ENCODE results near the gene SYTL2. TPM values are rescaled to one million over a fixed set of nuclear protein-coding genes. Genes with fewer than 3 reads are reported as not detected.

SYTL2 gene
- total and polyA plus RNA-seq, 2 experiments from 2014 or later: 3.4 to 7.2 TPM

DNA sequence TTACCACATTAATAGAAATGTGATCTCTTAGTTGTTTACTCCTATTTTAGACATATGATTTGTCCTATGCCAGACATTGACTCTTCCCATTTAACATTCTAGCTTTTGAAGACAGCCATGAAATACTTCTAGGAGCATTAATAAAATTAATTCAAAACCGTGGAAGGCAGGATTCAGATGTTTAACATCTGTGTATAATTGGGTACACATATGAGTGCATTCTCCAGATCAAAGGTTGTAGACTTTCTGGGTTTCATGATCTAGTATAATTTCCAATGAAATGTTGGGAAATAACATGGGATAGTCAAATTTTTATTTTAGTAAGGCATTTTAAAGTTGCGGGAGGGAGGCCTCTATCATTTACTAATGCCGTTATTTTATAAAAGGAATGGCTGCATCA, 89.8 kb downstream of the SYTL2 start:
- Histone ChIP-seq H2AFZ (no peak overlapping the region), H3K36me3 (ENCODE audit: insufficient read depth) (no peaks in the 10 kb centered on the region), H4K20me1 (replicated peaks; ENCODE audit: insufficient read depth) (no peaks in the 10 kb centered on the region), H3K79me2 (replicated peaks; ENCODE audit: insufficient read depth) (no peaks in the 10 kb centered on the region), H3K4me2 (no peak overlapping the region), H3K4me3 (no peak overlapping the region), H3K27me3 (ENCODE audit: insufficient read depth) (no peaks in the 10 kb centered on the region), H3K4me1 (ENCODE audit: insufficient read depth) (peaks cover 35% of the 10 kb centered on the region), H3K27ac (ENCODE audit: low read depth) (peak overlapping the region; percentile 98; the same call in 1 of the 2 replicates), H3K9me2 (ENCODE audit: insufficient read depth) (peaks cover 13% of the 10 kb centered on the region), H3F3A (replicated peaks; ENCODE audit: low read depth) (no peaks in the 10 kb centered on the region)
- peaks cover 5% of the 10 kb centered on the region for H3K27me3 Mint-ChIP-seq (ENCODE audit: insufficient read depth, low read depth, poor library complexity)
- DNase-seq (ENCODE audit: low spot score): no peak
- peaks cover 55% of the 10 kb centered on the region; the same call in 2 of the 3 replicates for H3K4me1 Mint-ChIP-seq
- H3K4me3 Mint-ChIP-seq: no peak overlapping the region
- no peaks in the 10 kb centered on the region for H3K36me3 Mint-ChIP-seq (ENCODE audit: low read depth)
- H3K27ac Mint-ChIP-seq: no peak overlapping the region
- H3K9me3 Mint-ChIP-seq: no peaks in the 10 kb centered on the region
- TF ChIP-seq ZNF331 (CRISPR knock-in tag; IDR thresholded peaks at IDR 0.05; ENCODE audit: low read depth) (no peak), NANOG (IDR thresholded peaks at IDR 0.05; ENCODE audit: borderline replicate concordance) (no peak), JUNB (IDR thresholded peaks at IDR 0.05; ENCODE audit: unreplicated experiment) (no peak), ZNF114 (CRISPR knock-in tag; IDR thresholded peaks at IDR 0.05) (no peak), CREB1 (CRISPR knock-in tag; IDR thresholded peaks at IDR 0.05; ENCODE audit: low read depth) (no peak), STAT1 (IDR thresholded peaks at IDR 0.05; ENCODE audit: unreplicated experiment) (no peak), EZH2phosphoT487 (IDR thresholded peaks at IDR 0.05; ENCODE audit: unreplicated experiment) (no peak), POLR2AphosphoS5 (IDR thresholded peaks at IDR 0.05; ENCODE audit: low read depth) (no peak), EZH2 (IDR thresholded peaks at IDR 0.05; ENCODE audit: low read depth, unreplicated experiment) (no peak), ETS1 (IDR thresholded peaks at IDR 0.05) (no peak)
- TF ChIP-seq, protein P1, sequence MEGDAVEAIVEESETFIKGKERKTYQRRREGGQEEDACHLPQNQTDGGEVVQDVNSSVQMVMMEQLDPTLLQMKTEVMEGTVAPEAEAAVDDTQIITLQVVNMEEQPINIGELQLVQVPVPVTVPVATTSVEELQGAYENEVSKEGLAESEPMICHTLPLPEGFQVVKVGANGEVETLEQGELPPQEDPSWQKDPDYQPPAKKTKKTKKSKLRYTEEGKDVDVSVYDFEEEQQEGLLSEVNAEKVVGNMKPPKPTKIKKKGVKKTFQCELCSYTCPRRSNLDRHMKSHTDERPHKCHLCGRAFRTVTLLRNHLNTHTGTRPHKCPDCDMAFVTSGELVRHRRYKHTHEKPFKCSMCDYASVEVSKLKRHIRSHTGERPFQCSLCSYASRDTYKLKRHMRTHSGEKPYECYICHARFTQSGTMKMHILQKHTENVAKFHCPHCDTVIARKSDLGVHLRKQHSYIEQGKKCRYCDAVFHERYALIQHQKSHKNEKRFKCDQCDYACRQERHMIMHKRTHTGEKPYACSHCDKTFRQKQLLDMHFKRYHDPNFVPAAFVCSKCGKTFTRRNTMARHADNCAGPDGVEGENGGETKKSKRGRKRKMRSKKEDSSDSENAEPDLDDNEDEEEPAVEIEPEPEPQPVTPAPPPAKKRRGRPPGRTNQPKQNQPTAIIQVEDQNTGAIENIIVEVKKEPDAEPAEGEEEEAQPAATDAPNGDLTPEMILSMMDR (conservative IDR thresholded peaks at IDR 0.05; ENCODE audit: low read depth in 2 of 2): no peak
- TF ChIP-seq, protein P2, sequence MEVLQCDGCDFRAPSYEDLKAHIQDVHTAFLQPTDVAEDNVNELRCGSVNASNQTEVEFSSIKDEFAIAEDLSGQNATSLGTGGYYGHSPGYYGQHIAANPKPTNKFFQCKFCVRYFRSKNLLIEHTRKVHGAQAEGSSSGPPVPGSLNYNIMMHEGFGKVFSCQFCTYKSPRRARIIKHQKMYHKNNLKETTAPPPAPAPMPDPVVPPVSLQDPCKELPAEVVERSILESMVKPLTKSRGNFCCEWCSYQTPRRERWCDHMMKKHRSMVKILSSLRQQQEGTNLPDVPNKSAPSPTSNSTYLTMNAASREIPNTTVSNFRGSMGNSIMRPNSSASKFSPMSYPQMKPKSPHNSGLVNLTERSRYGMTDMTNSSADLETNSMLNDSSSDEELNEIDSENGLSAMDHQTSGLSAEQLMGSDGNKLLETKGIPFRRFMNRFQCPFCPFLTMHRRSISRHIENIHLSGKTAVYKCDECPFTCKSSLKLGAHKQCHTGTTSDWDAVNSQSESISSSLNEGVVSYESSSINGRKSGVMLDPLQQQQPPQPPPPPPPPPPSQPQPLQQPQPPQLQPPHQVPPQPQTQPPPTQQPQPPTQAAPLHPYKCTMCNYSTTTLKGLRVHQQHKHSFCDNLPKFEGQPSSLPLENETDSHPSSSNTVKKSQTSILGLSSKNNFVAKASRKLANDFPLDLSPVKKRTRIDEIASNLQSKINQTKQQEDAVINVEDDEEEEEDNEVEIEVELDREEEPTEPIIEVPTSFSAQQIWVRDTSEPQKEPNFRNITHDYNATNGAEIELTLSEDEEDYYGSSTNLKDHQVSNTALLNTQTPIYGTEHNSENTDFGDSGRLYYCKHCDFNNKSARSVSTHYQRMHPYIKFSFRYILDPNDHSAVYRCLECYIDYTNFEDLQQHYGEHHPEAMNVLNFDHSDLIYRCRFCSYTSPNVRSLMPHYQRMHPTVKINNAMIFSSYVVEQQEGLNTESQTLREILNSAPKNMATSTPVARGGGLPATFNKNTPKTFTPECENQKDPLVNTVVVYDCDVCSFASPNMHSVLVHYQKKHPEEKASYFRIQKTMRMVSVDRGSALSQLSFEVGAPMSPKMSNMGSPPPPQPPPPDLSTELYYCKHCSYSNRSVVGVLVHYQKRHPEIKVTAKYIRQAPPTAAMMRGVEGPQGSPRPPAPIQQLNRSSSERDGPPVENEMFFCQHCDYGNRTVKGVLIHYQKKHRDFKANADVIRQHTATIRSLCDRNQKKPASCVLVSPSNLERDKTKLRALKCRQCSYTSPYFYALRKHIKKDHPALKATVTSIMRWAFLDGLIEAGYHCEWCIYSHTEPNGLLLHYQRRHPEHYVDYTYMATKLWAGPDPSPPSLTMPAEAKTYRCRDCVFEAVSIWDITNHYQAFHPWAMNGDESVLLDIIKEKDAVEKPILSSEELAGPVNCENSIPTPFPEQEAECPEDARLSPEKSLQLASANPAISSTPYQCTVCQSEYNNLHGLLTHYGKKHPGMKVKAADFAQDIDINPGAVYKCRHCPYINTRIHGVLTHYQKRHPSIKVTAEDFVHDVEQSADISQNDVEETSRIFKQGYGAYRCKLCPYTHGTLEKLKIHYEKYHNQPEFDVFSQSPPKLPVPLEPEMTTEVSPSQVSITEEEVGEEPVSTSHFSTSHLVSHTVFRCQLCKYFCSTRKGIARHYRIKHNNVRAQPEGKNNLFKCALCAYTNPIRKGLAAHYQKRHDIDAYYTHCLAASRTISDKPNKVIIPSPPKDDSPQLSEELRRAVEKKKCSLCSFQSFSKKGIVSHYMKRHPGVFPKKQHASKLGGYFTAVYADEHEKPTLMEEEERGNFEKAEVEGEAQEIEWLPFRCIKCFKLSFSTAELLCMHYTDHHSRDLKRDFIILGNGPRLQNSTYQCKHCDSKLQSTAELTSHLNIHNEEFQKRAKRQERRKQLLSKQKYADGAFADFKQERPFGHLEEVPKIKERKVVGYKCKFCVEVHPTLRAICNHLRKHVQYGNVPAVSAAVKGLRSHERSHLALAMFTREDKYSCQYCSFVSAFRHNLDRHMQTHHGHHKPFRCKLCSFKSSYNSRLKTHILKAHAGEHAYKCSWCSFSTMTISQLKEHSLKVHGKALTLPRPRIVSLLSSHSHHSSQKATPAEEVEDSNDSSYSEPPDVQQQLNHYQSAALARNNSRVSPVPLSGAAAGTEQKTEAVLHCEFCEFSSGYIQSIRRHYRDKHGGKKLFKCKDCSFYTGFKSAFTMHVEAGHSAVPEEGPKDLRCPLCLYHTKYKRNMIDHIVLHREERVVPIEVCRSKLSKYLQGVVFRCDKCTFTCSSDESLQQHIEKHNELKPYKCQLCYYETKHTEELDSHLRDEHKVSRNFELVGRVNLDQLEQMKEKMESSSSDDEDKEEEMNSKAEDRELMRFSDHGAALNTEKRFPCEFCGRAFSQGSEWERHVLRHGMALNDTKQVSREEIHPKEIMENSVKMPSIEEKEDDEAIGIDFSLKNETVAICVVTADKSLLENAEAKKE (CRISPR knock-in tag; IDR thresholded peaks at IDR 0.05): no peak
- TF ChIP-seq, protein P3, sequence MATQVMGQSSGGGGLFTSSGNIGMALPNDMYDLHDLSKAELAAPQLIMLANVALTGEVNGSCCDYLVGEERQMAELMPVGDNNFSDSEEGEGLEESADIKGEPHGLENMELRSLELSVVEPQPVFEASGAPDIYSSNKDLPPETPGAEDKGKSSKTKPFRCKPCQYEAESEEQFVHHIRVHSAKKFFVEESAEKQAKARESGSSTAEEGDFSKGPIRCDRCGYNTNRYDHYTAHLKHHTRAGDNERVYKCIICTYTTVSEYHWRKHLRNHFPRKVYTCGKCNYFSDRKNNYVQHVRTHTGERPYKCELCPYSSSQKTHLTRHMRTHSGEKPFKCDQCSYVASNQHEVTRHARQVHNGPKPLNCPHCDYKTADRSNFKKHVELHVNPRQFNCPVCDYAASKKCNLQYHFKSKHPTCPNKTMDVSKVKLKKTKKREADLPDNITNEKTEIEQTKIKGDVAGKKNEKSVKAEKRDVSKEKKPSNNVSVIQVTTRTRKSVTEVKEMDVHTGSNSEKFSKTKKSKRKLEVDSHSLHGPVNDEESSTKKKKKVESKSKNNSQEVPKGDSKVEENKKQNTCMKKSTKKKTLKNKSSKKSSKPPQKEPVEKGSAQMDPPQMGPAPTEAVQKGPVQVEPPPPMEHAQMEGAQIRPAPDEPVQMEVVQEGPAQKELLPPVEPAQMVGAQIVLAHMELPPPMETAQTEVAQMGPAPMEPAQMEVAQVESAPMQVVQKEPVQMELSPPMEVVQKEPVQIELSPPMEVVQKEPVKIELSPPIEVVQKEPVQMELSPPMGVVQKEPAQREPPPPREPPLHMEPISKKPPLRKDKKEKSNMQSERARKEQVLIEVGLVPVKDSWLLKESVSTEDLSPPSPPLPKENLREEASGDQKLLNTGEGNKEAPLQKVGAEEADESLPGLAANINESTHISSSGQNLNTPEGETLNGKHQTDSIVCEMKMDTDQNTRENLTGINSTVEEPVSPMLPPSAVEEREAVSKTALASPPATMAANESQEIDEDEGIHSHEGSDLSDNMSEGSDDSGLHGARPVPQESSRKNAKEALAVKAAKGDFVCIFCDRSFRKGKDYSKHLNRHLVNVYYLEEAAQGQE (IDR thresholded peaks at IDR 0.05; ENCODE audit: unreplicated experiment): no peak
- ATAC-seq: no peak

Measured in GM23338 (cell line).